HG02938 (cell line): ENCODE results near the gene OCRL.
A peak's percentile ranks its signal among the peaks of the same experiment; 100 is the strongest.
"Not testable (repeated sequence)": the region's sequence is repeated elsewhere in the genome, so short reads cannot be mapped to it uniquely, and the experiment has no call there.

Source experiments
- ATAC-seq: cut with Tn5 transposase; IDR thresholded peaks from one replicate; pipeline ENCODE4 v1.9.1; 2021; ENCODE audit warnings: mild to moderate bottlenecking, moderate library complexity; ENCODE audit not compliant: unreplicated experiment

The OCRL gene

GRCh38 chrX:129534816-129535578 is 5.1 kb upstream of the OCRL start:
- ATAC-seq: no peak

- peak; percentile 20 for ATAC-seq
Measured at GRCh38 chrX:129540722-129541184, 694 bp downstream of the OCRL start.

DNA sequence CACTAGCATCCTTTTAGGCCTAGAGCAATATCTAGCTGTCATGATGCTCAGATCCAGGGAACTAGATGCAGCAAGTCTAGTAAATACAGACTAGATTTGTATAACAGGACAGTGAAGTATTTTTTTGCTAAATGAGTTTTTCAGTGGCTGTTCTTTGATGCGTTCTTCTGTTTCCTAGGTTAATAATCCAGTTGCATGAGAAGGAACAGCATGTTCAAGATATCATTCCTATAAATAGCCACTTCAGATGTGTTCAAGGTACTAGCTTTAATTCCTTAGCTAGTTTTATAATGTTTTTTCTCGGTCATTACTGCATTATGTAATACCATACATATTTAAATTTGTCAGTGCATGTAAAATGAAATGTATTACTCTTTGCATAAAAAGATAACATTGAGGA is 4.7 kb downstream of the OCRL start:
- ATAC-seq: no peak

GRCh38 chrX:129545408-129545807 is 5.3 kb downstream of the OCRL start:
- no peak for ATAC-seq

DNA sequence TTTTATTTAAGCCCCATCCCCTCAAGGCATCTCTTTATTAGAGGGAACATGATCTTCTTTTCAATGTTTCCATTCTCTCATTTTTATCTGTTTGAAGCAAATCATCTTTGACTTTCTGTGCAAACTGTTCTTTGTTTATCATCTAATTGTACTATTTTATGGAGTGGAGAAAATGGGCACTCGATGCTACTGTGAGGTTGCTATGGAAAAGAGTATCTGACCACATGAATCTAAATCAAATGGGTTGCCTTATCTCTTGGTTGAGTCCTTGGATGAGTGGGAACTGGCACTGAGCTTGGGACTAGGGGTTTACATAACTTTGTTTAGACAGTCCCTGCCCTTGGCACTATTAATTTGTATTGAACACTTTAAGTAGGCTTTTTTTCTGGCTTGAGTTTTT is 9.1 kb downstream of the OCRL start:
- no peak for ATAC-seq

GRCh38 chrX:129553619-129554288 is 13.7 kb downstream of the OCRL start:
- peak; percentile 98 for ATAC-seq

DNA sequence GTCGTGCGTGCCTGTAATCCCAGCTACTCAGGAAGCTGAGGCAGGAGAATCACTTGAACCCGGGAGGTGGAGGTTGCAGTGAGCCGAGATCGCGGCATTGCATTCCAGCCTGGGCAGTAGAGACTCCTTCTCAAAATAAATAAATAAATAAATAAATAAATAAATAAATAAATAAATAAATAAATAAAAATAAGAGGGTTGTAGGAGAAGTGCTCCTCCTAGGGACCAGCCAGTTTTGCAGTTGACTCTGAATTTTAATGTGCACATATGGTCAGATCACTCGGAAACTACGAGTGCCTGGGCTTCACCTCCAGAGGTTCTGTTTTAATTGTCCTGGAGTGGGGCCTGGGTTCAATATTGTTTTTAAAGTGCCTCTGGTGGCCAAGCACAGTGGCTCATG is 14.8 kb downstream of the OCRL start:
- not testable (repeated sequence) for ATAC-seq

GRCh38 chrX:129556806-129557315 is 16.8 kb downstream of the OCRL start:
- no peak for ATAC-seq

- ATAC-seq: no peak
Measured at GRCh38 chrX:129557844-129558480, 17.9 kb downstream of the OCRL start.

DNA sequence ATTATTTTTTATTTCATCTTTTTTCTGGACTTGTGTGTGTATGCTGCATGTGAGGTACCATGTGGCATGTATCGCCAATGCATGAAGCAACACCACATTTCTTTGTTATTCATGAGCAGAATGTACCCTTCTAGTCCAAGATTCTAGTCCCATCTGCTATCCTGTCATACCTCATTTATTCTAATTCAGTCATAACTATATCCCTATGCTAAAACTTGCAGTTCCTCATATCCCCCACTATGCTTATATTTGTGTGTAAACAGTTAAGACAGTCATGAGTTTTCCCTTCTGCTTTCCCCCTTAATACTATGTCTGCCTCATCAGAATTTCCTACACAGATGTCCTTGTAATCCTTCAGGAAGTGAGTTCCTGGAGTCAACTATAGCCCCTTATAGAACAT is 19.7 kb downstream of the OCRL start:
- ATAC-seq: no peak

DNA sequence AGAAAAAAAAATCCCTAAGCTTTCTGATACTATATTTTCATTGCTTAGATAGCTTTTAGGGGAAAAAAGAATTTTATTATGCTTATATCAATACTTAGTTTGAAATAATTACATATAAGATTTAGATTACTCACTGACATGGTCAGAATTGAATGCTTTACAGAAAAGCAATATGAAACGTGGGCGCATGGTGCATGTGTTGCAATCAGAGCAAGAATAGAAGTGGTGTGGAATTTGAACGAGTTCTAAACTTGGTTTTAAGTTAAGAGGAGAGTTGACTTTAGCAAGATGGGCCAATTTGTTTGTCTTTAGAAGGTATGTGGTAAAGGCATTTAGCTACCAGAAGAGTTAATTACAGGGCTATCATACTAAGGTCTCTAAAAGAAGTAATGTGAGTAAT is 21.4 kb downstream of the OCRL start:
- no peak for ATAC-seq

- not testable (repeated sequence) for ATAC-seq
Measured at GRCh38 chrX:129564345-129564744, 24.3 kb downstream of the OCRL start.

DNA sequence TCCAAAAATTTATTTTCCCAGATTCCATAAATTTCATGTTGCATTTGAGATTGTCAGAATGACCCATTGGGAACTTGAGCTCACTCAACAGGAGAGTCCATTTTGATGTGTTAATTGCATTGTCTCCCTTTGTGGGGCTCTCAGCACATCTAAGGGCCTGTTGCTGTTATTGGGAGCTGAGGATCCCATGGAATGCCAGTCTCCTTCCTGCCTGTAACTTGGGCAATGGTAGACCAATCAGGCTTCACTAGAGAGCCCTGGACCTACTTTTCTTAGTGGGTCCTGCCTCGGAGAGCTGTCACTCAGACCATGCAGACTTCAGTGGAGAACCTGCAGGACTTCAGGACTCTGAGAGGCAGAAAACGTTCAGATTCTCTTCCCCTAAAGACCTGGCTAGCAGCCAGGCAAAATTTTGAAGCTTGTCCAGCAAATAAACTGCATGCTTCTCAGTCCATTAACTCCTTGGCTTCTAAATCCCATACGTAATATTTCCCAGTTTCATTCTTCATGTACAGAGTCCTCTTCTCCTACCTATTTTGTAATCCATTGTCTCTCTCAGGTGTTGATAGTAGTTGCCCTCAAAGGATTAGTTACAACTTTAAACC is 25.1 kb downstream of the OCRL start:
- no peak for ATAC-seq

DNA sequence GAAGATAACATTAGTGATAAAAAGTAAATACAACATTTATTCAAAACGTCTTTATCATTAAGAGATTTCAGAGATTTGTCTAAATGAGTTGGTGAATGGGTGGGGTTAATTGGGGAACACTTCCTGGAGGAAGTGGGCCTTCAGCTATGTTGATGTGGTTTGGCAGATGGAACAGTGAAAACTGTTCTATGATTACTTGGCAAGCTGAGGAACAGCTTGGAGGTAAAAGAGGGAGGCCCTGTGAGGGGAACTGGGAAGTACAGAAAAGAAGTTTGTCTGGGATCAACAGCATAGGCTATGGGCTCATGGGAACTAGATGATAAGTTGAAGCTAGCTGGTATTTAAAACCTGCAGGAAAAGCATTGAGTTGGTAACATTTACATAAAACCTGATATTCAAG is 26.0 kb downstream of the OCRL start:
- ATAC-seq: no peak

- no peak for ATAC-seq
Measured at GRCh38 chrX:129568349-129568748, 28.3 kb downstream of the OCRL start.

DNA sequence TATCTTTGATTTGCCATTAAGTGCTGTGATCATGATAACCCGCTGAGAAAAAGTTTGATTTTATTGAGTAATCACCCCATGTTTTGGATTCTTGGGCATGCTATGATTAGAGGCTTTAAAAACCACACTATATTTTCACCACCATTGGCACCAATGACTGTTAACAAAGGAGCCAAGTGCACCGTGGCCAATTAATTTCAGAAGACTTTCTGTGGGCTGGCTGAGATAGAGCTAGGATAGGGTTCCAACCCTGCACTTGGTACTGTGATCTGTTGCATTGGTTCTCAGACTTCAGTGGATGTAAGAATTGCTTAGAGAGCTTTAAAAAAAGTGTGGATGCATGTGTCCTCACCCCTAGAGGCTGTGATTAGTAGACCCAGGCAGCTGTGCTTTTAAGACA is 32.4 kb downstream of the OCRL start:
- no peak for ATAC-seq

DNA sequence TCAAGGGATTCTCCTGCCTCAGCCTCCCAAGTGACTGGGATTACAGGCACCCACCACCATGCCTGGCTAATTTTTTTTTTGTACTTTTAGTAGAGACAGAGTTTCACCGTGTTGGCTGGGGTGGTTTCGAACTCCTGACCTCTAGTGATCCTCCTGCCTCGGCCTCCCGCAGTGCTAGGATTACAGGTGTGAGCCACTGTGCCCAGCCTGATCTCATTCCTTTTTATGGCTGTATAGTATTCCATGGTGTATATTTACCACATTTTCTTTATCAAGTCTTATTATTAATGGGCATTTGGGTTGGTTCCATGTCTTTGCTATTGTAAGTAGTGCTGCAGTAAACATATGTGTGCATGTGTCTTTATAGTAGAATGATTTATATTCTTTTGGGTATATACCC is 33.6 kb downstream of the OCRL start:
- not testable (repeated sequence) for ATAC-seq

DNA sequence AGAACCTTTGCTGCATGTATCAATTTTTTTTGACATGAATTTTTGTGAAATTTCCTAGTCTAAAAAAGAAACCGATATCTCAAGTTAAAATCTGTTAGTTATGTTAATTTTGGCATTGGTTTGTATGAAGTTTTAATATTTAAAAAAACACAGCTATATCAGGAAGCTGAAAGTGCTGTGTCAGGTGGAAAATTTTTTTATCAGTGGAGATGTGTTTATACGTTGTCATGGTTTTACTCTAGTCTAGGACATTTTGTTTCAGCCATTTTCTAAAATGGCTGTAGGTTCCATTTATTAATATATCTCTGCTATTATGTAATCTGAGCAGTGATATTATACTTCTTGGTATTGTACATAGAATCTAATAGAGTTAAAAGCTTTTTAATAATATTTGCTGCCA is 34.2 kb downstream of the OCRL start:
- ATAC-seq: no peak

GRCh38 chrX:129576539-129576938 is 36.5 kb downstream of the OCRL start:
- ATAC-seq: no peak

DNA sequence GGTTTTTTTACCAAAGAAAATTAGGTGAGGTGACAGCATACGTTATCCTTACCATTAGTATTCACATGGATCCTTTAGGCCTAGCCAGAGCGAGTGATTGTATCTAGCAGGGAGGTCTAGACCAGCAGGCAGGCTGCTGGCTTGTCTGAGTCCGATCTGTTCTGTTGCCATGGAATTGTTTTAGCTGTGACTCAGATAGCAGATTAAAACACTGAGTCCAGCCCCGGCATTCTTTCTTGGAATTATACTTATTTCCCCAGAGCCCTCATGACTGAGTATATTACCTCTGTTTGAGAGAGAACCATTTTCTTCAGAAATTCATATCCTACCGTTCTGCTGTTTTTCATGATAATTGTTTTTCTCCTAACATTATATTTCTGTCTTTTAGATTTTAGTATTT is 37.4 kb downstream of the OCRL start:
- no peak for ATAC-seq

GRCh38 chrX:129577877-129578276 is 37.8 kb downstream of the OCRL start:
- no peak for ATAC-seq
